ENCODE results near the gene CIB4. TPM values are rescaled to one million over a fixed set of nuclear protein-coding genes. Genes with fewer than 3 reads are reported as not detected.

CIB4 gene
- not detected for polyA plus RNA-seq (2013, experiment 1 of 2)
- polyA plus RNA-seq (2013, experiment 2 of 2): not detected

GRCh38 chr2:26640781-26641564 is at the start of gene CIB4:
CIB4 (minus strand) TSS chr2:26641366; CDS start chr2:26641314, 52 bp downstream.
- WGBS: 87% methylated on average over 7 of the region's 8 CpGs
- H3K27me3 ChIP-seq (ENCODE audit: insufficient read depth, low read length): no peaks in the 10 kb centered on the region
- no peaks in the 10 kb centered on the region for H3K9me3 ChIP-seq (ENCODE audit: insufficient read depth, low read depth, low read length)
- H3K4me1 ChIP-seq (ENCODE audit: insufficient read depth, low read length): peaks cover 9% of the 10 kb centered on the region
- H3K27ac ChIP-seq (ENCODE audit: low read depth, low read length): no peak within 1 kb of the TSS
- no peak within 1 kb of the TSS for H3K4me3 ChIP-seq (ENCODE audit: low read length)
- no peaks in the 10 kb centered on the region for H3K36me3 ChIP-seq (ENCODE audit: insufficient read depth, low read length)
- H3K9ac ChIP-seq (ENCODE audit: low read depth, low read length): no peak within 1 kb of the TSS

GRCh38 chr2:26687801-26688200 is 46.6 kb upstream of the CIB4 start:
- peaks cover 48% of the 10 kb centered on the region for H3K27me3 ChIP-seq (ENCODE audit: insufficient read depth, low read length)
- H3K36me3 ChIP-seq (ENCODE audit: insufficient read depth, low read length): no peaks in the 10 kb centered on the region
- H3K27ac ChIP-seq (ENCODE audit: low read depth, low read length): no peak overlapping the region
- peaks cover 5% of the 10 kb centered on the region; the same call in 1 of the 2 replicates for H3K4me1 ChIP-seq (ENCODE audit: insufficient read depth, low read length)
- no peaks in the 10 kb centered on the region for H3K9me3 ChIP-seq (ENCODE audit: insufficient read depth, low read depth, low read length)
- H3K4me3 ChIP-seq (ENCODE audit: low read length): no peak overlapping the region
- H3K9ac ChIP-seq (ENCODE audit: low read depth, low read length): no peak overlapping the region
- 81% methylated on average over 5 of the region's 5 CpGs for WGBS

- Histone ChIP-seq H3K4me3 (ENCODE audit: low read length) (no peak overlapping the region), H3K27me3 (ENCODE audit: insufficient read depth, low read length) (peaks cover 47% of the 10 kb centered on the region), H3K9ac (ENCODE audit: low read depth, low read length) (no peak overlapping the region), H3K4me1 (ENCODE audit: insufficient read depth, low read length) (peaks cover 5% of the 10 kb centered on the region; the same call in 1 of the 2 replicates), H3K27ac (ENCODE audit: low read depth, low read length) (no peak overlapping the region), H3K9me3 (ENCODE audit: insufficient read depth, low read depth, low read length) (no peaks in the 10 kb centered on the region), H3K36me3 (ENCODE audit: insufficient read depth, low read length) (no peaks in the 10 kb centered on the region)
- WGBS: 80% methylated on average over 4 of the region's 4 CpGs
Observed at GRCh38 chr2:26687328-26687727, 46.2 kb upstream of the CIB4 start.

- WGBS: 74% methylated on average over 16 of the region's 16 CpGs
- H3K36me3 ChIP-seq (ENCODE audit: insufficient read depth, low read length): no peaks in the 10 kb centered on the region
- H3K27me3 ChIP-seq (ENCODE audit: insufficient read depth, low read length): peaks cover 36% of the 10 kb centered on the region
- H3K4me3 ChIP-seq (ENCODE audit: low read length): no peak overlapping the region
- no peak overlapping the region for H3K9ac ChIP-seq (ENCODE audit: low read depth, low read length)
- no peak overlapping the region for H3K27ac ChIP-seq (ENCODE audit: low read depth, low read length)
- H3K4me1 ChIP-seq (ENCODE audit: insufficient read depth, low read length): no peaks in the 10 kb centered on the region
- no peaks in the 10 kb centered on the region for H3K9me3 ChIP-seq (ENCODE audit: insufficient read depth, low read depth, low read length)
Observed at GRCh38 chr2:26685989-26686839, 45.0 kb upstream of the CIB4 start.

- Histone ChIP-seq H3K4me3 (ENCODE audit: low read length) (no peak overlapping the region), H3K27me3 (ENCODE audit: insufficient read depth, low read length) (peaks cover 27% of the 10 kb centered on the region; the same call in 1 of the 2 replicates), H3K9ac (ENCODE audit: low read depth, low read length) (no peak overlapping the region), H3K27ac (ENCODE audit: low read depth, low read length) (no peak overlapping the region), H3K36me3 (ENCODE audit: insufficient read depth, low read length) (no peaks in the 10 kb centered on the region), H3K9me3 (ENCODE audit: insufficient read depth, low read depth, low read length) (no peaks in the 10 kb centered on the region), H3K4me1 (ENCODE audit: insufficient read depth, low read length) (no peaks in the 10 kb centered on the region)
- 91% methylated on average over 5 of the region's 5 CpGs for WGBS
Observed at GRCh38 chr2:26685341-26685740, 44.2 kb upstream of the CIB4 start.

- Histone ChIP-seq H3K9me3 (ENCODE audit: insufficient read depth, low read depth, low read length) (no peaks in the 10 kb centered on the region), H3K9ac (ENCODE audit: low read depth, low read length) (no peak overlapping the region), H3K27ac (ENCODE audit: low read depth, low read length) (no peak overlapping the region), H3K27me3 (ENCODE audit: insufficient read depth, low read length) (peaks cover 11% of the 10 kb centered on the region; the same call in 1 of the 2 replicates), H3K4me1 (ENCODE audit: insufficient read depth, low read length) (no peaks in the 10 kb centered on the region), H3K36me3 (ENCODE audit: insufficient read depth, low read length) (no peaks in the 10 kb centered on the region), H3K4me3 (ENCODE audit: low read length) (no peak overlapping the region)
- 98% methylated on average over 6 of the region's 6 CpGs for WGBS
Observed at GRCh38 chr2:26683583-26683982, 42.4 kb upstream of the CIB4 start.

- whole genome bisulfite sequencing: 84% methylated on average over 8 of the region's 8 CpGs
- no peak overlapping the region for H3K4me3 ChIP-seq (ENCODE audit: low read length)
- H3K9ac ChIP-seq (ENCODE audit: low read depth, low read length): no peak overlapping the region
- H3K36me3 ChIP-seq (ENCODE audit: insufficient read depth, low read length): no peaks in the 10 kb centered on the region
- H3K4me1 ChIP-seq (ENCODE audit: insufficient read depth, low read length): no peaks in the 10 kb centered on the region
- peaks cover 6% of the 10 kb centered on the region; the same call in 1 of the 2 replicates for H3K9me3 ChIP-seq (ENCODE audit: insufficient read depth, low read depth, low read length)
- 0 out of 2 replicates have a peak, but pooled peaks cover under 1% of the 10 kb centered on the region for H3K27me3 ChIP-seq (ENCODE audit: insufficient read depth, low read length)
- H3K27ac ChIP-seq (ENCODE audit: low read depth, low read length): no peak overlapping the region
Observed at GRCh38 chr2:26682155-26682554, 41.0 kb upstream of the CIB4 start.

- no peak overlapping the region for H3K4me3 ChIP-seq (ENCODE audit: low read length)
- H3K9me3 ChIP-seq (ENCODE audit: insufficient read depth, low read depth, low read length): peaks cover 6% of the 10 kb centered on the region; the same call in 1 of the 2 replicates
- H3K27me3 ChIP-seq (ENCODE audit: insufficient read depth, low read length): no peaks in the 10 kb centered on the region
- 92% methylated on average over 3 of the region's 3 CpGs for WGBS
- no peaks in the 10 kb centered on the region for H3K36me3 ChIP-seq (ENCODE audit: insufficient read depth, low read length)
- H3K4me1 ChIP-seq (ENCODE audit: insufficient read depth, low read length): no peaks in the 10 kb centered on the region
- H3K27ac ChIP-seq (ENCODE audit: low read depth, low read length): no peak overlapping the region
- no peak overlapping the region for H3K9ac ChIP-seq (ENCODE audit: low read depth, low read length)
Observed at GRCh38 chr2:26681656-26682055, 40.5 kb upstream of the CIB4 start.

GRCh38 chr2:26679867-26680266 is 38.7 kb upstream of the CIB4 start:
- H3K27me3 ChIP-seq (ENCODE audit: insufficient read depth, low read length): no peaks in the 10 kb centered on the region

GRCh38 chr2:26678035-26678434 is 36.9 kb upstream of the CIB4 start:
- Histone ChIP-seq H3K9ac (ENCODE audit: low read depth, low read length) (no peak overlapping the region), H3K36me3 (ENCODE audit: insufficient read depth, low read length) (no peaks in the 10 kb centered on the region), H3K9me3 (ENCODE audit: insufficient read depth, low read depth, low read length) (peaks cover 6% of the 10 kb centered on the region; the same call in 1 of the 2 replicates), H3K27ac (ENCODE audit: low read depth, low read length) (no peak overlapping the region), H3K27me3 (ENCODE audit: insufficient read depth, low read length) (no peaks in the 10 kb centered on the region), H3K4me1 (ENCODE audit: insufficient read depth, low read length) (no peaks in the 10 kb centered on the region), H3K4me3 (ENCODE audit: low read length) (no peak overlapping the region)
- 93% methylated on average over 4 of the region's 4 CpGs for WGBS

More at GRCh38 chr2:26679867-26680266, 38.7 kb upstream of the CIB4 start:
- Histone ChIP-seq H3K9ac (ENCODE audit: low read depth, low read length) (no peak overlapping the region), H3K27ac (ENCODE audit: low read depth, low read length) (no peak overlapping the region), H3K36me3 (ENCODE audit: insufficient read depth, low read length) (no peaks in the 10 kb centered on the region), H3K4me3 (ENCODE audit: low read length) (no peak overlapping the region), H3K4me1 (ENCODE audit: insufficient read depth, low read length) (no peaks in the 10 kb centered on the region), H3K9me3 (ENCODE audit: insufficient read depth, low read depth, low read length) (peaks cover 6% of the 10 kb centered on the region; the same call in 1 of the 2 replicates)
- 91% methylated on average over 4 of the region's 4 CpGs for WGBS

Measured in HUES64 (cell line).